Measurements from ENCODE around the gene PPME1.

GRCh38 chr11:74171997-74172396, 908 bp downstream of the PPME1 start:
- TF ChIP-seq CTCF (IDR thresholded peaks at IDR 0.05) (no peak), EZH2 (IDR thresholded peaks at IDR 0.05) (no peak), EZH2phosphoT487 (IDR thresholded peaks at IDR 0.05) (no peak)

Data from neural progenitor cell (in vitro differentiated cells).